ENCODE results near the gene GTF3C2.
"Not testable (repeated sequence)": the region's sequence is repeated elsewhere in the genome, so short reads cannot be mapped to it uniquely, and the experiment has no call there.

GTF3C2 gene

GRCh38 chr2:27319839-27320238, 36.7 kb downstream of the GTF3C2 start:
- not testable (repeated sequence) for DNase-seq

GRCh38 chr2:27316655-27317412, 39.7 kb downstream of the GTF3C2 start:
- no peak for DNase-seq

DNA sequence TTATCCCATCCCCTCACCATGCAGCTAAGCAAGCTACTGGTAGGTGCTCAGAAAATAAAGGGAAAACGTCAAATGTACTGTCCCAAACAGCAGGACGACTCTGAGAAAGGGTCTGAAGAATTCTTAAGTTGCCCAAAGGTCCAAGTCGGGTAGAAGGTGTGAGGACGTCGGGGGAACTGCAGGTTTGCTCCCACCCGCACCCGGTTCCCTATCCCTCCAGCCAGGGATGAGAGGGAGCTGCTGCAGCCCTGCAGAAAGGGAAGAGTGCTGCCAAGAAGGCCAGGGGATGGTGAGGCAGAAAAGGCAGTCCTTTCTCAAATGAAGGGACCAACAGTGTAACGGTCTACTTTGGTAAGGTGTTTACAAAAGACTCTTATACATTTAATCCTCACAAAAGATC, 41.4 kb downstream of the GTF3C2 start:
- DNase-seq = no peak

DNA sequence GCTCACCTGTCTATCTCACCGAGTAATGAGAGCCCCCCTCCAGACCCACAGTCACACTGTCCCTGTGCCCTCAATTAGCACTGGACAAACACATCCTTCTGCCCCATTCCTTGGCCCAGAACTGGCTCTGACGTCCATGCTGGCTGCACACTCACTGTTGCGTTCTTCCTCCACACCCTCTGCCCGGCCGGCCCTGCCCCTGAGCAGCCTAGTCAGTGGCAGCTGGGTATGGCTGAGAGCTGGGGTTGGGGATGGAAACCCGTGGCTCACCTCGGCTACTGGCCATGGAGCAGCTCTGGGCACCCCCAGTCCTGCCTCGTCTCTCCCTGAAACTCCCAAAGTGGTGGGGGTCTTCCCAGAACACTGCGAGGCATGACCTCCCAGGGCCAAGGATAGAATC, 41.9 kb downstream of the GTF3C2 start:
- DNase-seq = no peak

- DNase-seq = no peak
Observed at GRCh38 chr2:27313882-27314645, 42.5 kb downstream of the GTF3C2 start.

DNA sequence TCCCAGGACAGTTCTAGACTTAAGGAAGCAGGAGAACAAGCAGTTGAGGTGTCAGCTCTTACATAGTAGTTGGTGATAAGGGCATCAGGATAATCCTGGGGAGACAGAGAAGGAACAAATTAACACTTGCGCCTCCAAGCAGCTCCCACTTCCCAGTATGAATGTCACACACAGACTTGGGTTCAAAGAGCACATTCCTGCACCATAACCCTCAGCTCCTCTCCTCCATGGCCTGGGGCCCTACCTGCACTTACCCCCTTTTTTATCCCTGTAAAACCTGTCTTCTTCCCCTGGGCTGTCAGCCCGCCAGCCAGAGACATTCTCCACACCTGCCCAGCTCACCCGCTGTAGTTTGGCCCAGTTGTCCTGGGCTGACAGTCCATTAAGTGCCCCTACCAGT, 44.4 kb downstream of the GTF3C2 start:
- no peak for DNase-seq

- no peak for DNase-seq
Observed at GRCh38 chr2:27309651-27310050, 46.9 kb downstream of the GTF3C2 start.

DNA sequence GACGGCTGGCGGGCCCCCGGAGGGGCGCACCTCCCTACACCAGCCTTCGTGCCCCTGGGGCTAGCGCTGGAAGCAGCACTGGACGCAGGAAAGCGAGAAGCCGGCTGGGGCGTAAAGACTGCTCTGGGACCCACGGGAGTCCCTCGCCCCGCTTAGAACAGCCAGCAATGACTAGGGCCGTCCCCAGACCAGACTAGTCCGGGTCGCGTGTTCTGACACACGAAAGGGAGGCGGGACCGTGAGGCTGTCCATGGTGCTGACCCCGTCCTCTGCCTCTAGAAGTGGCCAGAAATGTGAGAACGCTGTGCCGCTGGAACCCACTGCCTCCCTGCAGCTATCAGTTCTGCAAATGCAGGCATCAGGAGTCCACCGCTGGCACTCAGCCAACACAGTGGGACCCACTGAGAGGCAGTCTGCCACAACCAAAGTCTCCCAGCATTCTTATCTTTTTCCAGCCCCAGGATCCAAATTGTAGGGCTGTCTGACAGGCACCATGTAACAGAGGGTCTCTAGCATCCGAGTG, 48.1 kb downstream of the GTF3C2 start, which contains the start of gene UCN:
UCN (minus strand) TSS at position 87 of the 523 bp plus-strand sequence. CDS start 550 bp downstream, outside the sequence.
- peak; percentile 13 for DNase-seq

DNA sequence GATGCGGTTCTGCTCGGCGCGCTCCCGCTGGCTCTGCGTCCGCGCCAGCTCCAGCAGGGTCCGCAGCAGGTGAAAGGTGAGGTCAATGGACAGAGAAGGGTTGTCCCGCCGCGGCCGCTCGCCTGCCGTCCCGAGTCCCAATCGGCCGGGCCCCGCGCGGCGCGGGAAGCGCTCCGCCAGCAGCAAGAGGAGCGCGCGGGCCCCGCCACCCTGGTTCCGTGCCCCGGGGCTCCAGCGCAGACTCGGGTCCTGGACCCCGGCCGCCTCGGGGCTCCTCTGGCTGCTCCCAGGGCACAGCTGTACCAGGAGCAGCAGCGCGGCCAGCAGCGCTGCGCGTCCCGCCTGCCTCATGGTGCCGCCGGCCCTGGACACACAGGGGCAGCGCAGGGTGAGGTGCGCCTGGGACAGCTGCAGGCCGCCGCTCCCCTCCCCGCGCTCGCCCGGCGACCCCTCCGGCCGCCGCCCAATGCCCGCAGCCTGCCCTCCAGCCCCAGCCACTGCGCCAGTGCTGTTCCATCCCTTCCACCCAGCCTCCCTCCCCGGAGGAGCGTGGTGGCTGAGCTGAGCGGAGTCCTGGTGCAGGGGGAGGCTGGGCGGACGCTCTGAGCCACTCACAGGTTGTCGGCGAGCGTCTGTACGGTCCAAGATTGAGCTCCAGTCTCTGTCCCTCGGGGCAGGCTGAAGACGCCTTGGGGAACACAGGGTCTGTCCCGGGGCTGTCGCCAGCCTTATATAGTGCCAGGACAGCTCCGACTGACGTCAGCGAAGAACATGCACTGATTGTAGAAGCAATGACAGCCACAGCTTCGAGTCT, 48.8 kb downstream of the GTF3C2 start:
- DNase-seq = no peak

GRCh38 chr2:27307287-27307544, 49.3 kb downstream of the GTF3C2 start:
- DNase-seq = no peak

- peak; percentile 61 for DNase-seq
Observed at GRCh38 chr2:27306573-27307286, 49.8 kb downstream of the GTF3C2 start.

DNA sequence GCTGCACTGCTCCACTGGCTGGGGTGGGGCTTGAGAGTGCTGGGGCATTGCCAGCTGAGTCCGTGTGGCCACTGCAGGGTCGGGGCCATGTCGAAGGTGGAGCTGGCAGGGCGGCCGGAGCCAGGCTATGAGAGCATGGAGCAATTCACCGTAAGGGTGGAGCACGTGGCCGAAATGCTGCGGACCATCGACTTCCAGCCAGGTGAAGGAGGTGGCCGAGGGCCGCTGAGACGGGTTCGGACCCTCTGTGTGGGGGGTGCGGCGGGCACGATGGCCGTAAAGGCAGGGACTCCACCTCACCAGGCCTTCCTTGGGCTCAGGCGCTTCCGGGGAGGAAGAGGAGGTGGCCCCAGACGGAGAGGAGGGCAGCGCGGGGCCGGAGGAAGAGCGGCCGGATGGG, 50.4 kb downstream of the GTF3C2 start:
- no peak for DNase-seq

DNA sequence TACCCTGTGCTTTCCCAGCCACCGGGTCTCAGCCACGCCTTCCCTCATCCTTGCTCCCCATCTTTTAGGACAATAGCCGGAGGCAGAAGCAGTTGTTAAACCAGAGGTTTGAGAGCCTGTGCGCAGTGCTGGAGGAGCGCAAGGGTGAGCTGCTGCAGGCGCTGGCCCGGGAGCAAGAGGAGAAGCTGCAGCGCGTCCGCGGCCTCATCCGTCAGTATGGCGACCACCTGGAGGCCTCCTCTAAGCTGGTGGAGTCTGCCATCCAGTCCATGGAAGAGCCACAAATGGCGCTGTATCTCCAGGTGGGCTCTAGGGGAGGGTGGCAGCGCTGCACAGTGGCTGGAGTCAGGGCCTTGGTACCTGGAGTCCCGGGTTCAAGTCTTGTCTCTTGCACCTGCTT, 51.0 kb downstream of the GTF3C2 start:
- DNase-seq = no peak

GRCh38 chr2:27304488-27305240, 51.9 kb downstream of the GTF3C2 start:
- DNase-seq = no peak

DNA sequence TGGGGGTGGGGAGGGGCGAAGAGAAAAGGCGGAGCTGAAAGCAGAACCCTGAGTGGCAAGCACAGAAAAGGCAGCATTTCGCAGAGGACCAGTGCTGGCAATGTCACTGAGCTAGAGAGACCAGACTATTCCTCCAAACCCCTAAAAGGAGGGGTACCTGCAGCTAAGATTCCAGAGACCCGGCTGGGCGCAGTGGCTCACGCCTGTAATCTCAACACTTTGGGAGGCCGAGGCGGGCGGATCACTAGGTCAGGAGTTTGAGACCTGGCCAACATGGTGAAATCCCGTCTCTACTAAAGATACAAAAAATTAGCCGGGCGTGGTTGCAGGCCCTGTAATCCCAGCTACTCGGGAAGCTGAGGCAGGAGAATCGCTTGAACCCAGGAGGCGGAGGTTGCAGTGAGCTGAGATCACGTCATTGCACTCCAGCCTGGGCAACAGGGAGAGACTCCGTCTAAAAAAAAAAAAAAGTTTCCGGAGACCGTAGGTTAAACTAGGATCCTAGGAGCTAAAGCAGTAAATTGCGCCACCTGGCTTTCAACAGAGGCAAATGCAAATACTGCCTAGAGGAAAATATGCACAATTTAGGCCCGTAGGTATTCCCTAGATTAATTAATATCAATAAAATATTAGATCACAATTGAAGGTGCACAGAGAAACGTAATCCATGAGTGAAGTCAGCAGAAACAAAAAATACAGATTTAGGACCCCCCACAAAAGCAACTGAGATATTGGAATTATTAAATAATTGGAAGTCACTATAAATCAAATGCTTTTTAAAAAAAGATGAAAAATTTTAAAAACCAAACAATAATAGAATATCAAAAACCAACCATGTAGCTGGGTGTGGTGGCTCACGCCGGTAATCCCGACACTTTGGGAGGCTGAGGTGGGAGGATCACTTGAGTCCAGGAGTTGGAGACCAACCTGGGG, 53.2 kb downstream of the GTF3C2 start:
- peak; percentile 59 for DNase-seq

DNA sequence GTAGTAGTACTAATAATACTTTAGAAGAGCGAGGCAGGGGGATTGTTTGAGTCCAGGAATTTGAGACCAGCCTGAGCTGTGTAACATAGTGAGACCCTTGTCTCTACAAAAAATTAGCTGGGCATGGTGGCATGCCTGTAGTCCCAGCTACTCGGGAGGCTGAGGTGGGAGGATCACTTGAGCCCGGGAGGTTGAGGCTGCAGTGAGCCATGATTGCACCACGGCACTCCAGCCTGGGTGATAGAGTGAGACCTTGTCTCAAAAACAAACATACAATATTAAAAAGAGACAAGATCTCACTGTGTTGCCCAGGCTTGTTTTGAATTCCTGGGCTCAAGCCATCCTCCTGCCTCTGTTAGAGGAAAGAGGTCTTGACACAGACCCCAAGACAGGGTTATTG, 56.0 kb downstream of the GTF3C2 start:
- not testable (repeated sequence) for DNase-seq

DNA sequence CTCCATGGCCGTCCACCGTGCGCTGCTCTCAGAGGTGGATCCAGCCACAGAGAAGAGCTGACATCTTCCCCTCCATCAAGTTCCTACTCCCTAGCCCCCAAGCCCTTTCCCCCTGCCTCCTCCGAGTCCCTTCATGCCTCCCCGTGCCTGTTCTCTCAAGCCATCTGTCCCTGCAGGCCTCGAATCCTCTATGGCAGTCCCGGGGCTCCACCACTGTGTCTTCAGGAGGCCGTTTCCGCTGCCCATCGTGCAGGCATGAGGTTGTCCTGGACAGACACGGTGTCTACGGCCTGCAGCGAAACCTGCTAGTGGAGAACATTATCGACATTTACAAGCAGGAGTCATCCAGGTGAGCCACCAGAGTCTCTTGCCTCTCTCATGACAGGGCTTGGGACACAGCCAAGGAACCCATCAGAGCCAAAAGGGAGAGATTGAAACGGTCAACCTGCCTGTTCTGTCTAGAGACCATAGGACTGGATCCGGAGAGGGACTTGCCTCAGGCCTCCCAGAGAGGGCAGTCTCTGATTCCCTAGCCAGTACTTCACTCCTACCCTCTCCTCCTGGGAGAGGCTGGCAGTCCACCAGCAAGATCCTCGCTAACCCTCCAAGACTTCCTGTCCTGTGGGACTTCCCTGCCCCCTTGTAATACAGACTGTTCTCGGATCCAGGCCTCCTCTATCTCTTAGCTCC, 58.0 kb downstream of the GTF3C2 start:
- DNase-seq = no peak

- no peak for DNase-seq
Observed at GRCh38 chr2:27297195-27297594, 59.4 kb downstream of the GTF3C2 start.

- no peak for DNase-seq
Observed at GRCh38 chr2:27296481-27296880, 60.1 kb downstream of the GTF3C2 start.

- DNase-seq = no peak
Observed at GRCh38 chr2:27294928-27295327, 61.6 kb downstream of the GTF3C2 start.
